ENCODE data around the gene MALL.
"Not testable (repeated sequence)": the region's sequence is repeated elsewhere in the genome, so short reads cannot be mapped to it uniquely, and the experiment has no call there.

The MALL gene

DNA sequence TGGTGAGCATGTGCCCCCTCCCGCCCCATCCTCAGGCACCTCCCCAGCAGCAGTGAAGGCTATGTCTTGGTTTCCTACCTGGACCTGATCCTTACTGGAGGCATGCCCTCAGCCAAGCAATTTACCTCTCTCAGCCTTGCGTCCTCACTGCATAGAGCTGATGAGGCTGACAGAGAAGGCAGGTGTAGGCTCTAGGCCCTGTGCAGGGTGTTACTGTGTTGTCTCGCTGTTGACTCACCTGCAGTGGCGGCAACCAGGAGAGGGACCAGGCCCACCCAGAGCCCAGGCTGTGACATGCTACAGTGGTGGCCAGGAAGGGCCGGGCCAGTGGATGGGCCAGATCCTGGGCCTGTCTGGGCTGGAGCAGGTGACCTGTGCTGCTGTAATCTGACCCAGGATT lies 65.9 kb downstream of the MALL start:
- DNase-seq, result not testable (repeated sequence)

GRCh38 chr2:110048255-110049197 lies 67.1 kb downstream of the MALL start:
- DNase-seq, result not testable (repeated sequence)

- DNase-seq, result not testable (repeated sequence)
These were observed 68.4 kb downstream of the MALL start for GRCh38 chr2:110047225-110047624.

- not testable (repeated sequence) for DNase-seq
These were observed 73.5 kb downstream of the MALL start for GRCh38 chr2:110041941-110042660.

DNA sequence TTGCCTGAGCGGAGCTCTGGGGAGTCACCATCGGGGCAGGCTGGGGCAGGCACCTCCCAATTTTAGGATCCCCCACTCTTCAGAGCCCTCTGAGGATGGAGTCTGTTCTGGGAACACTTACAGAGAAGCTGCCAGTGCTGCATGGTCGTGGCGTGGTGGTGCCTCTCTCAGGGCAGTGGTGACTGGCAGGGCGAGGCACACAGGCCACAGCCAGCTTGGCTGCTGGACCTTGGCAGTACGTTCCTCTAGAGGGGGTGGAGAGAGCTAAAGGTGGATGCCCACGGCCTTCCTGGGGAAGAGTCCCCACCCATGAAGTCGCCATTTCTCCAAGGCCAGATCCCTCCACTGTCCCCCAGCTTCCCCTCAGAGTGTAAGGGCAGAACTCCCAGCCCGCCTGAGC lies 78.3 kb downstream of the MALL start:
- DNase-seq, result not testable (repeated sequence)

- DNase-seq, result not testable (repeated sequence)
These were observed 80.2 kb downstream of the MALL start for GRCh38 chr2:110035384-110035783.

DNA sequence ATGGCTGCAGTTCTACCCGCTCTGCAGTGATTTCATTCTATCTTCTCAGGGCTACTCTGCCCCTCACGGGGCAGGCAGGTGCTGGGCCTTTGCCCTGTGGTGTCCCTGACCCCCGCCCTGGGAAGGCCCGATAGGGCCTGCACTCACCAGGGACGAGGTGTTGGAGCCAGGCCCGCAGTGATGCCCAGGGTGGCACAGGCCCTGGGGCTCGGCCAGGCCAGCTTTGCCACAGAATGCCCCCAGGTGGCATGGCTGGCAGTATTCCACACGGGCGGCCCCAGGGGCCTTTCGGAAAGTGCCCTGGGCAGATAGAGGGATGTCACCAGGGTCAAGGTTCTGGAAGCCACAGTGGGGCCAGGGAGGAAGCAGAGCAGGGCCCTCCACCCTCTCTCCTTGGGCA lies 80.7 kb downstream of the MALL start:
- DNase-seq, result peak; percentile 2
